ENCODE measurements around the gene SIRT3. TPM values are rescaled to one million over a fixed set of nuclear protein-coding genes. Genes with fewer than 3 reads are reported as not detected.

SIRT3 gene
- total RNA-seq, 1 experiment from 2014 or later = 13.9 TPM

GRCh38 chr11:266676-267439 lies 30.7 kb upstream of the SIRT3 start:
- no peak for DNase-seq
- H4K5ac ChIP-seq (ENCODE audit: insufficient read length, low read depth, low read length) = no peak overlapping the region
- H3K79me2 ChIP-seq (ENCODE audit: insufficient read depth, low read length) = no peaks in the 10 kb centered on the region
- H3K56ac ChIP-seq (ENCODE audit: insufficient read length, low read depth, low read length) = no peak overlapping the region
- H3K4me1 ChIP-seq (ENCODE audit: insufficient read depth, low read length) = peaks cover 6% of the 10 kb centered on the region
- Mint-ChIP-seq H3K27me3 (ENCODE audit: low read depth) (peaks cover 5% of the 10 kb centered on the region), H3K4me1 (peaks cover 23 to 27% of the 10 kb centered on the region in 2 experiments), H3K9me3 (peaks cover 26 to 27% of the 10 kb centered on the region in 2 experiments), H3K36me3 (ENCODE audit: insufficient read depth in 1 of 3, low read depth in 3 of 3) (peaks cover 0 to 6% (median 3%) of the 10 kb centered on the region in 3 experiments; a peak in 4 of 7 replicates), H3K4me3 (no peak overlapping the region), H3K27ac (no peak overlapping the region)
- H3K14ac ChIP-seq (ENCODE audit: insufficient read depth, low read length) = no peak overlapping the region
- H3K4ac ChIP-seq (ENCODE audit: low read depth, low read length) = no peak overlapping the region
- no peaks in the 10 kb centered on the region for H3K23me2 ChIP-seq (ENCODE audit: insufficient read length, low read depth, low read length, poor library complexity, severe bottlenecking)
- H2BK15ac ChIP-seq (ENCODE audit: low read depth, low read length) = no peak overlapping the region
- TF ChIP-seq CTCF (conservative IDR thresholded peaks at IDR 0.05) = no peak
- H3K9me3 ChIP-seq (ENCODE audit: control insufficient read depth, low read depth, low read length) = no peaks in the 10 kb centered on the region
- H4K8ac ChIP-seq (replicated peaks; ENCODE audit: insufficient read length, low read depth, low read length) = no peak overlapping the region
- no peak overlapping the region for H2BK5ac ChIP-seq (ENCODE audit: insufficient read length, low read length)
- no peak overlapping the region for H3K23ac ChIP-seq (ENCODE audit: insufficient read length, low read depth, low read length)
- no peak overlapping the region for H3K9ac ChIP-seq (ENCODE audit: extremely low read depth, insufficient read length, low read length)
- no peaks in the 10 kb centered on the region for H3K79me1 ChIP-seq (ENCODE audit: insufficient read depth, low read depth, low read length, poor library complexity, severe bottlenecking)
- no peak overlapping the region for H2AFZ ChIP-seq (ENCODE audit: low read length)
- no peak overlapping the region for H2BK120ac ChIP-seq (ENCODE audit: low read depth, low read length, poor library complexity, severe bottlenecking)
- H2BK20ac ChIP-seq (ENCODE audit: low read depth, low read length, poor library complexity, severe bottlenecking) = no peak overlapping the region
- no peak overlapping the region for H3K27ac ChIP-seq (ENCODE audit: insufficient read length, low read depth, low read length)
- no peak overlapping the region for H3K4me2 ChIP-seq (ENCODE audit: insufficient read depth, insufficient read length, low read length)
- H3K18ac ChIP-seq (ENCODE audit: insufficient read length, low read depth, low read length) = no peak overlapping the region
- no peak overlapping the region for H4K91ac ChIP-seq (ENCODE audit: insufficient read length, low read depth, low read length)
- no peak overlapping the region for H2BK12ac ChIP-seq (ENCODE audit: insufficient read length, low read depth, low read length)
- no peak overlapping the region for H3T11ph ChIP-seq (ENCODE audit: low read length)
- H2AK5ac ChIP-seq (ENCODE audit: insufficient read length, low read length) = no peak overlapping the region
- no CpG with 5 or more reads among the region's 13 CpGs for WGBS (ENCODE audit: extremely low coverage, insufficient read length, low lambda C conversion rate)
- no peaks in the 10 kb centered on the region for H3K27me3 ChIP-seq (ENCODE audit: insufficient read depth, low read length)
- H4K20me1 ChIP-seq (ENCODE audit: control insufficient read depth, insufficient read depth, insufficient read length) = no peaks in the 10 kb centered on the region

Data from H9 (cell line).